GM12873 (cell line): ENCODE measurements around the gene HECA.
A peak's percentile ranks its signal among the peaks of the same experiment; 100 is the strongest.

Experiments used
- TF ChIP-seq, protein P1 (sequence below): IDR thresholded peaks from 2 replicates; pipeline ENCODE4 v1.5.1; 2012; ENCODE audit warnings: low read depth, mild to moderate bottlenecking, moderate library complexity, low read length, control low read depth; ENCODE audit not compliant: insufficient read depth; ENCODE audit errors: missing control alignments

The HECA gene

DNA sequence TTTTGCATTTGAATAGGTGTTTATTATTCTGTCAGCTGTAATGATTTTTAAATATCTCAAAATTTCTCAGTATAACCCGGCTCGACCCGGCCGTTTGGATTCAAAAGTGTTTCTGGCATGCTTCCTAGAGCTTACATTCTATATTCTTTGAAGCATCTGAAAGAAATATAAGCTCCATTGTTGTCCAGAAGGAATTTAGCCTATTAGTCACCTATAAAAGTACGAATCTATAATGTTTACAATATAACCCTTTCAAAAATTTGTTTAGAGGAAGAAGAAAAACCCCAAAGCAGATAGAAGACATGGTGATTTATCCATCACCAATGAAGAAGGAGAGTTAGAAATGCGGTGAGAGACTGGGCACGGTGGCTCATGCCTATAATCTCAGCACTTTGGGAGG, 22.3 kb upstream of the HECA start:
- TF ChIP-seq, protein P1, sequence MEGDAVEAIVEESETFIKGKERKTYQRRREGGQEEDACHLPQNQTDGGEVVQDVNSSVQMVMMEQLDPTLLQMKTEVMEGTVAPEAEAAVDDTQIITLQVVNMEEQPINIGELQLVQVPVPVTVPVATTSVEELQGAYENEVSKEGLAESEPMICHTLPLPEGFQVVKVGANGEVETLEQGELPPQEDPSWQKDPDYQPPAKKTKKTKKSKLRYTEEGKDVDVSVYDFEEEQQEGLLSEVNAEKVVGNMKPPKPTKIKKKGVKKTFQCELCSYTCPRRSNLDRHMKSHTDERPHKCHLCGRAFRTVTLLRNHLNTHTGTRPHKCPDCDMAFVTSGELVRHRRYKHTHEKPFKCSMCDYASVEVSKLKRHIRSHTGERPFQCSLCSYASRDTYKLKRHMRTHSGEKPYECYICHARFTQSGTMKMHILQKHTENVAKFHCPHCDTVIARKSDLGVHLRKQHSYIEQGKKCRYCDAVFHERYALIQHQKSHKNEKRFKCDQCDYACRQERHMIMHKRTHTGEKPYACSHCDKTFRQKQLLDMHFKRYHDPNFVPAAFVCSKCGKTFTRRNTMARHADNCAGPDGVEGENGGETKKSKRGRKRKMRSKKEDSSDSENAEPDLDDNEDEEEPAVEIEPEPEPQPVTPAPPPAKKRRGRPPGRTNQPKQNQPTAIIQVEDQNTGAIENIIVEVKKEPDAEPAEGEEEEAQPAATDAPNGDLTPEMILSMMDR = no peak

DNA sequence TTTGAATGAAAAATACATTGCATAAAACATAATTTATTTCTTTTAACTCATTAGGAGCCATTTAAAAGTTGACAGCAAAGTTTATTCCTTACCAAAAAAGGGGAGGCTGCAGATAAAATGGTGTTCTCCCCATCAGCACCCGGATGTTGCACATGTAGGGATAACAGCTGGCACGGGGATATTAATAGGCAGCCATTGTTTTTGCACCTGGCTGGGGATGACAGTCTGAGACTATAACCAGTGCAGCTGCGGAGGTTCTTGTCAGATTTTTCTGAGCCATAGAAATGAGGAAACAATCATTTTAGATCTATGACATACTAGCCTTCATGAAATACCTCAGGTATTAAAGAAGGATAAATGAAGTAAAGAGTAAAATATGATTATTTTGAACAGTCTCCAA, 20.1 kb upstream of the HECA start:
- TF ChIP-seq, protein P1 = no peak

DNA sequence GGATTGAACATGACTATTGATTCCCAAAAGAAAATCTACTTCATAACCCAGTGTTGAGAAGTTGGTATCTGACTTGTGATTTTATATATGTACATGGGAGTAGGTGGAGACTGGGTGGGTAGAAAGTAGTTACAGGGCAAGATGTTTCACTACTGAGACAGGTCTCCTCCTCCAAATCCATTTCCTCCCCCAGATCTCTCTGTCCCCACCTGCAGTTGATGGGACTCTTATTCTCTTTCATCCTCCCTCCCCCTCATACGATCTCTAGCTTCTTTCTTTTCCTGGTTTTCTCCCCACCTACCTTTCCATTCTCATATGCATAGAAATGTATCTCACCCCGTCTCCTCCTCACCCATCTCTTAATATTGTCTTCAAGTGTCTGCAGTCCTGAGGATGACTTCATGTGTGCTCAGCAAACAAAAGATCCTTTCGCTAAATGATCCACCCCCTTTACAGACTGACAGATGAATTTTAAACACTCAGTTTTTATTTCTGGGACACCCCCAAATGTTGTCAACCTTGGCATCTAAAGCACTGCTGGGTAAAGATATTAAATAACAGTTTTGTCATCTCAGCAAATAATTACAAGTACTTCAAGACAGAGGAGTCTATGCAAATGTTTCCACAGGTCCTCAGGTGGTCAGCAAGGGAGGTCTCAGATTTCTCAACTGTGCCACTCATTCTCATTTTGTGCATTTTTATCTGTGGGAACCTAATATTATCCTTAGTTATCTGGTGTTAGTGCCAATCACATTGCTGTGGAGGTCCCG, 18.7 kb upstream of the HECA start:
- TF ChIP-seq, protein P1 = no peak

DNA sequence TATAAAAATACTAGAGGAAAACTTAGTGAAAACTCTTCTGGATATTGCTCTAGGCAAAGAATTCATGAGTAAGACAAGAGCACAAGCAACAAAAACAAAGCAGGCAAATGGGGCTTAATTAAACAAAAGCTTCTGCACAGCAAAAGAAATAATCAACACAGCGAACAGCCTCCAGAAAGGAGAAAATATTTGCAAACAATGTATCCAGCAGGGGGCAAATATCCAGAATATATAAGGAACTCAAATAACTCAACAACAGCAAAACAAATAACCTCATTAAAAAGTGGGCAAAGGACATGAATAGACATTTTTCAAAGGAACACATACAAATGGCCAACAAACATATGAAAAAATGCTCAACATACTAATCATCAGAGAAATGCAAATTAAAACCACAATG, 17.1 kb upstream of the HECA start:
- TF ChIP-seq, protein P1 = peak; percentile 14

DNA sequence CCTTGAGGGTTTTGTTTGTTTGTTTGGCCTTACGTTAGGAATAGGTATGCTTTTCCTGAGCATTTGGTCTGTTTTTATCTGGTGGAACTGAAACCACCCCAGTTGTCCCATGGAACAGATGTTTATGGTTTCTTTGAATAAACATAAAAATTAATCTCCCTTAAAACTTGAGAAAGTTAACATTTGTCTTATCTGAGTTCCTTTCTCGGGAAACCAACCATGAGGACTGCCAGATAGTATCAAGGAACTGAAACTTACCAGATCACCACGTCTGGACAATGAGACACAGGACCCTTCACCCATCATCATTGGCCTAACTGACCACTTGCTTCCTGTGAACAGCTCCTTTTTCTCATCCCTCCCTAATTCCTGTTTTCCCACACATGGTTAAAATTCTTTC, 15.3 kb upstream of the HECA start:
- TF ChIP-seq, protein P1 = no peak

DNA sequence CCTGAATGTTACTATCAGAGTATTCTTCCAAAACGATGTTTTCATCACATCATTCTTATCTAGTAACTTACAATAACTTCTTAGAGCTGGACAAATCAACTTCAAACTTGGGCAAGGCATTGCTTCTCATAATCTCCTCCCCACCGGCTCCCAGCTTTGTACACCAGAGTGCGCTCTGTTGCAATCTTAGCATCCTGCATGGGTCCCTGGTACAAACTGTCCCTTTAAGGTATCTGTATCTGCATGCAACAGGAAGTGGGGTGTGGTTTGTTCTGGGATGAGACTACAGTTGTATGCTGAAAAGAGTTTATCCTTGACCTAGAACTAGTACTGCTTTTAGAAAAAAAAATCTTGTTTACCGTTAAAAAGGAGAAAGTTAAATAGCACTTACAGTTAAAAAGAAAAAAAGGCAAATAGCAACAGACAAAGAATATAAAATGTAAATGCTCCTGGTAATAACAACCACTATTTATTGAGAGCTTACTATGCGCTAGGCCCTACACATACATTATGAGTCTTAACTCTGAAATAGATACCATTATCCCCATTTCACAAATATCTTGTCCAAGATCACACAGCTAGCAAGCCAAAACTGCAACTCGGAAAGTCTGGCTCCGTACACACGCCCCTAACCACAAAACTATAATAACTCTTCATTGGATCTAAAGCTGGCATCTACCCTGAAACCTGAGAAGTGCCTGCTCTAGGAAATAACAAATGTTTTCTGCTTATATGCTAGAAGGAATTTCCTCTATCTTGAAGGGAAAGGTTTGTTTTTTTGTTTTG, 9.8 kb upstream of the HECA start:
- TF ChIP-seq, protein P1 = peak; percentile 71

DNA sequence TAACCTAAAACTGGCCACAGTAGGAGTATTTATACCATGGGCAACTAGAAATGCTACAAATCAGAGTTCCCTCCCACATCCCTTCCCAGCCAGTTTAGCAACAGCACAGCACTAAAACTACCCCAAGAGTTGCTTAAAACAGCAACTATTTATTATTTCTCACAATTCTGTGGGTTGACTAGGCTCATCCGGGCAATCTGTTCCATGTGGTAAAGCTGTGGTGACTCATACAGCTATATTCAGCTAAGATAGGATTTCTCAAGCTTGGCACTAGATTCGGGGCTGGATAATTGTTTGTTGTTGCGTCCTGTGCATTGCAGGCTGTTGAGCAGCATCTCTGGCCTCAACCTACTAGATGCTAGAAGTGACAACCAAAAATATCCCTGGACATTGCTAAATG, 8.6 kb upstream of the HECA start:
- TF ChIP-seq, protein P1 = no peak
